PC-9 (cell line): ENCODE data around the gene ZNF442.

Experiments used
- EZH2 ChIP-seq: fragments of 200-600 bp; sonication (generic); IDR thresholded peaks from 2 replicates; pipeline ENCODE4 v1.8.0; 2017; ENCODE audit warnings: antibody characterized with exemption, low read depth
- TF ChIP-seq, protein P1 (sequence below): fragments of 200-600 bp; sonication (generic); conservative IDR thresholded peaks from 2 replicates; pipeline ENCODE4 v1.6.1; 2017; ENCODE audit warnings: mixed run types, antibody characterized with exemption, mild to moderate bottlenecking, moderate library complexity

DNA sequence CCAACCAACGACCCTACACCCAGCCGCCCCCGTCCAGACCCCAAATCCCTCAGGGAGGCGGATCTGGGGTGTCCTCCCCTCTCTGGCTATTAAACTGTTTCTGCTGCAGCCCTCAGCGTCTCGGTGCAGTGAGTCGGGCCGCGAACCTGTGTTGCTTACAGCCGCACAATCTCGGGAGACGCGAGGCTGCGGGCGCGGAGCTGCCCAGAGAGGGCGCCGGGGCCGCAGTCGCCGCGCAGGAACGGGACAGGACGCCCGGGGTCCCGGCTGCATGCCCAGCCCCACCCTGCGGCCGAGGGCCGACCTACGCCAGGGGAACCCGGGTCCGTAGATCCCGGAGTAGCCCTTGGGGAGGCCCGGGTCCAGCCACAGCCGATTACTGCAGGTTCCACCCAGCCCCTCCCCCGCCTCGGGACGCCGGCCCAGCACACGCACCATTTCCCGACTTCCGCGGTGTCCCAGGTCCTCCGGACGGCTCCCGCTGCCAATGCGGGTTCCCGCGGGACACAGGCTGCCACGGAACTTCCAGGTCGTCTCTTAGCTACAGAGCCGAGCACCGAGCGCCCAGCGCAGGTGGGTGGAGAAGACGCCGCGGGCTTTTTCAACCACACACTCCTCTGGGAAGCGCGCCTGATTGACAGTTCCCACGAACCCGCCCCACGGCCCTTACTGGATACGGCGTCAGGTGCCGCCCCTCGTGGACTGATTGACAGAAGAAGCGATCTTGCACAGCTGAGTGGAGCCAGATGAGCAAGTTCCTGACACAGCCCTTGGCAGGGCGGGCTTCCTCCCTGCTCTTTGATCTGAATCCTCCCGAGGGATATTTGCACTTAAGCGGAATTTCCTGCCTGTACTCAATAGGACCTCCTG is 35.4 kb upstream of the ZNF442 start, which contains the start of gene ZNF799:
- TF ChIP-seq, protein P1, sequence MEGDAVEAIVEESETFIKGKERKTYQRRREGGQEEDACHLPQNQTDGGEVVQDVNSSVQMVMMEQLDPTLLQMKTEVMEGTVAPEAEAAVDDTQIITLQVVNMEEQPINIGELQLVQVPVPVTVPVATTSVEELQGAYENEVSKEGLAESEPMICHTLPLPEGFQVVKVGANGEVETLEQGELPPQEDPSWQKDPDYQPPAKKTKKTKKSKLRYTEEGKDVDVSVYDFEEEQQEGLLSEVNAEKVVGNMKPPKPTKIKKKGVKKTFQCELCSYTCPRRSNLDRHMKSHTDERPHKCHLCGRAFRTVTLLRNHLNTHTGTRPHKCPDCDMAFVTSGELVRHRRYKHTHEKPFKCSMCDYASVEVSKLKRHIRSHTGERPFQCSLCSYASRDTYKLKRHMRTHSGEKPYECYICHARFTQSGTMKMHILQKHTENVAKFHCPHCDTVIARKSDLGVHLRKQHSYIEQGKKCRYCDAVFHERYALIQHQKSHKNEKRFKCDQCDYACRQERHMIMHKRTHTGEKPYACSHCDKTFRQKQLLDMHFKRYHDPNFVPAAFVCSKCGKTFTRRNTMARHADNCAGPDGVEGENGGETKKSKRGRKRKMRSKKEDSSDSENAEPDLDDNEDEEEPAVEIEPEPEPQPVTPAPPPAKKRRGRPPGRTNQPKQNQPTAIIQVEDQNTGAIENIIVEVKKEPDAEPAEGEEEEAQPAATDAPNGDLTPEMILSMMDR, result no peak; the same call in 1 of the 2 replicates
- no peak for TF ChIP-seq EZH2
